Smooth muscle cell of the brain vasculature (primary cell): ENCODE results near the gene SMCO2.
"Not testable (repeated sequence)": the region's sequence is repeated elsewhere in the genome, so short reads cannot be mapped to it uniquely, and the experiment has no call there.

Experiments
- DNase-seq: peaks from one replicate; pipeline ENCODE4 v3.0.0-alpha.2; 2012; ENCODE audit warnings: low read depth, low spot score

Gene SMCO2

GRCh38 chr12:27524839-27525753 is 78.6 kb downstream of the SMCO2 start:
- DNase-seq = no peak

- DNase-seq = no peak
Observed at GRCh38 chr12:27527512-27527911, 81.0 kb downstream of the SMCO2 start.

DNA sequence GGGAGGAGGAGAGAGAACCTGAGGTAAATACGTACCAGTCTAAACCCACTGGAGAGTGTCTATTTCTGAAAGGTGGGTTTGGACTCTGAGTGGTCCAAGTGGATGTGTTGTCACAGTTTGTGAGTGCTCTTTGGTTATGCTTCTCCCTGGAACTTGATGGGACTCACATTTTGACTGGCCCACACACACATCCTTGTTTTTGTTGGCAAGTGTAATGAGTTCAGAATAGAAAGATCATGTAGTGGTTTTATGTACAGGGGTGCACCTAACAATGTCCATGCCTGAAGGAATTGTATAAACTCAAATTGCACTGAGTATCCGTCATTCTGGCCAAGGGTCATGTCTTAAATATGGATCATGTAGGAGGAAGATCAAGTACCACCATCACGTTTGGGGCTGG is 82.3 kb downstream of the SMCO2 start:
- DNase-seq = no peak

DNA sequence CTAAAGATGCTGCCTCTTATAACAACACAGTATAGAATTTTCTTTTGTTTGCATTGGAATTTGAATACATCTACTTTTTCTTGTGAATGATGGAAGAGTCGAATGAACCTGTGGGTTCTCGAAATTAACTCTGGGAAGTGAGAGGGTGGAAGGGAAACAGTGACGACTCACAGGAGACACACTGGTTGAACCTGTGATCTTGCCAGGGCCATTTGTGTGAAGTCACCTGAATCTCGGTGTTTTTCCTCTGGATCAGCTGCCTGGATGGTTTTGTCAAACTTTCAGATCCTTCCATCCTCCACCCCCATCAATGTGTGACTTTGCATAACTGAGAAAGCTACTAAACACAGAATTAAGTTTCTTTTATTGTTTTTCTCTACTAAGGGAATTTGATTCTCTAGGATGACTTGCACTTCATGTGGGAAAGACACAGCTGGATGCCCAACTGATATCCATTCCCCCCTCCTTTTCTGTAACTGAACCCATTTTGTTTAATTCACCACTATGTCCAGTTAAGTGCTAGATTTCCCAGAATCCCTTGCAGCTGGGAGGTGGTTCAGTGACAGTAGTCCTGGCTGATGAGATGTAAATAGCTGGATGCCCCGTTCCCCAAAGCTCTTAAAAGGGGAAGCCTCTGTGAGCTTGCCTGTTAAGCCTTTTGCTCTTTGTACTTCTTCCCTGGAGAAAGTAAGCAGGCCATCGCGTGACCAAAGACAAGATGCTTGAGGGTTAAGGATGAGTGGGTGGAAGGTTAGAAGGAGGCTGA is 83.8 kb downstream of the SMCO2 start:
- no peak for DNase-seq

DNA sequence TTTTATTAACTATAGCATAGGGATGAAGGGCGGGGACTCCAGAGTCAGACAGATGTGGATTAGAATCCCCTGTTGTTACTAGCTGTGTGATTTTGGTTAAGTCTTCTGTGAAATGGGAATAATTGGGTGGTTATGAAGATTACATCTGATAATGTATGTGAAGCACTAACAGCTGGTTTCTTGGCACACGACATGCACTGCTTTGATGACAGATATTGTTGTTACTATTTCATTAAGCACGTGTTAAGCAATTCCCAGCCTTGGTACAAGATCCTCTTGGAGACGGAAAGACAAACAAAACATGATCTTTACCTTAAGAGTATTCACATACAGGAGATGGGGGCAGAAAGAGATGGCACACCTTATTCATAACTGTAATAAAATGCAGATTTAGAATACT is 85.4 kb downstream of the SMCO2 start:
- no peak for DNase-seq

DNA sequence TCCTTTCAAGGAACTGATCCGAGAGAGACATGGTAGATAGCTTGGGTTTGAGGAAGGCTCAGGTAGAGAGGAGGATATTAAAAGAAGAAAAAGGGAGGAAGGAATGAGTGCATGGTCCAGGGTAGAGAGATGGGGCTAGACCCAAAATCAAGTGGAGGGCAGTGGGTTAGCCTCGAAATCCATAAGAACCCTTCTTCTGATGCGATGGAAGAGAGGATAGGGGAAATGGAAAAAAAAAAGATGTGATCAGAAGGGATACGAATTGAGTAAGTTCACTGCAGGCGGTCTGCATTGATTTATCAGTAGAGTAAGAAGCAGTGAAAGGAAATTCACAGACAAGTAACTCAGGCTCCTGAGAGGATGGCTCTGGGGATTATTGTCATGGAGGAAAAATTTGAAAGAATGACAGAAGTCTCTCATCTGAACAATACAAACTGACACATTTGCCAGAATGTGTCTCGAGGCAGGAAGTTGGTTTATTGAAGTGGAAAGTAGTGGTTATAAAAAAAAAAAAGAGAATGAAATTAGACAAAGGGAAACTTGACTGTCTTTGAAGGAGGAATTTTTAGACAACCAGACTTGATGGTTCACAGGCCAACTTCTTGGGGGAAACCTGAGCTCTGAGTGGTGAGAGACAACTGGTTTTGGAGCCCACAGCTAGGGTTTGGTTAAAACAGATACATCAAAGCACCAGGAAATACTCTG is 87.7 kb downstream of the SMCO2 start:
- DNase-seq = no peak

DNA sequence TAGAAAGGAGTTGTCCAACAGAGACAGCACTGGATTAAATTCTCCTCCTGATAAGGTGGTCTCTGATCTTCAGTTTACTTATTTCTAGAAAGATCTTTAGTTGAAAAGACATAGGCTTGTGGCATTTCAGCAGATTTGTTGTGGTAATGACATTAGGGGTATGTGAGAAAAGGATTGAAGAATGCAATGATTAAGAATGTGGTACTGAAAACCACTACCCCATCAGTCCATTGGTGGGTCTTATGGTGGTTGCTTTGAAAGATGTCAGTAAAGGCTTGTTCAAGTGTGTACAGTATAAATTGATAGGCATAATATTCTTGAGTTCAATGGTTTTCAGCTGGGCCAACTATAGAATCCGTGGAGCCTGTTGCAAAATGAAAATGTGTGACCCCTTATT is 88.2 kb downstream of the SMCO2 start:
- no peak for DNase-seq

DNA sequence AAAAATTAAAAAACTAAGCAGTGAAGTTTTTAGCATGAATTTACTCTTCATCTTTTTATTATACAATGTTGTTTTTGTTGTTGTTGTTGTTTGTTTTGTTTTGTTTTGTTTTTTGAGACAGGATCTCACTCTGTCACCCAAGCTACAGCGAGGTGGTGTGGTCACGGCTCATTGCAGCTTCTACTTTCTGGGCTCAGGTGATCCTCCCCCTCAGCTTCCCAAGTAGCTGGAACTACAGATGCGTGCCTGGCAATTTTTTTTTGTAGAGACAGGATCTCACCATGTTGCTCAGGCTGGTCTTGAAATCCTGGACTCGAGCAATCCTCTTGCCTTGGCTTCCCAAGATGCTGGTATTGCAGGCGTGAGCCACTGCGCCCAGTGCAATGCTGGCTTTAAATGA is 88.8 kb downstream of the SMCO2 start:
- no peak for DNase-seq

DNA sequence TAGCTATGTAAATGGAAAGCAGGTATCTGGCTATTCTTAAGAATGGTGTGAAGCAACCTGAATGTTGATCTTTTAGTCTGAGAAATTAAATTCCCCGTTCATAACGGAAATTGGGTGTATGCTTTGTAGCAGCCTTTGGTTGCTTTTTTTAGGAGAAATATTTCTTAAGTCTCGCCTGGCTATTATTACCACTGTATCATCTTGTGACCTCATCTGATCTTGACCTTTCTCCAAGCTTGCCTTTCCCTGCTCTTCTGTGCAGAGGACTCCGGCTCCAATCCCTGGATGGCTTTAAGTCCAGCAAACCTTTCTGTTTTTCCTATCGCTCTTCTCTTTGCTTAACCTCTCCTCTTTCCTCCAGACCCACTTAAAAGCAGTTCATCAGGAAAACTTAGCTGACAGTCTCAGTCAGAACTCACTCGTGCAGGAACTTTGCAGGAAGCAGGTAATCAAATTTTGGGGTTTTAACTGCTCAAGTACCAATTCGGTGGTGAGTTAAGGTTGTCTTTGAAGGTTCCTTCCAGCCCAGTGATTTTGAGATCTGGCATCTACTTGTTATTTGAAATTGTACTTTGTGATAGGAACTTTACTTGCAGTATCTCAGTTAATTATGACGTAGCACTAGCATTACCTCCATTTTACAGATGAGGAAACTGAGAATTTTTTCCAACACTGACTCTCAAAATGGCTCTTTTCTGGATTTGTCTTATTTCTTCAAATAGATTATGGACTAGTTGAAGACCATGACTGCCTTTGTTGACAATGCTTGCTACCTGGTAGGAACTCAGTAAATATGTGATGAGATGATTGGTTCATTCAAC is 91.5 kb downstream of the SMCO2 start:
- DNase-seq = no peak

GRCh38 chr12:27539191-27539631 is 92.7 kb downstream of the SMCO2 start:
- no peak for DNase-seq

- no peak for DNase-seq
Observed at GRCh38 chr12:27541031-27541719, 94.6 kb downstream of the SMCO2 start.

DNA sequence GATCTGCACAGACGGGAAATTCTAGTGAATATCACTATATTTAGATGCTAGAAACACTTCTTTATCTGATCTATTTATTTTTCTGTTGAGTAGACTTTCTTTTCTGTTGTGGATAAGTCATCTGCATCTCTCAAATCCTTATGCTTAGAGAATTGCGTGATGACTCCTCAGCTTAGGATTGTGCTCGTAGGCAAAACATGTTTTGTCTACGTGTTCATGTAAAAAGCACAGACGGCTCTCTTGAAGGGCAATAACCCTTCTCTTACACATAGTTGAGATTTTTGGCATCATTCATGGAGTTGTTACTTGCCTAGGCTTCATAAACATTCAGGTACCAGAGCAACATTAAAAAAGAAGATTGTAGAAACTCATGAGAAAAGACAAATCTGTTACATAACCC is 96.1 kb downstream of the SMCO2 start:
- DNase-seq = no peak

GRCh38 chr12:27544858-27545257 is 98.3 kb downstream of the SMCO2 start:
- not testable (repeated sequence) for DNase-seq

DNA sequence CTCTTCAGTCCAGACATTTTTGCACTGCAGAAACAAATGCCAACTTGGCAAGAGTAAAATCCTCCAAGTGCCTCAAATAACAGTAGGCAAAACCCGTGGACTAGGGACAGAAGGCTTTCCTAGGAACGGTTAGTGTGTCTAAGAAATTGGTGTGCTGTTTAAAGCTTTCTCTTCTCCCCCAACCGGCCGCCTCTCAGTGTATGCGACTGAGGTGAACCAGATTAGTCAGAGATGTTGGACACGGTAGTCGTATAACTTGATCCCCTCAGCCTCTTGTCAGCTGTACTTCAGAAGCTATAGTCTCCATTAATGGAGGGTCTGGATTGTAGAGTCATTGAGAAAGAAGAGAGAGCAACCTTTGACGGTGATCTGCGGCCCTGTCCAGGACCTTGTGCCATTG is 99.1 kb downstream of the SMCO2 start:
- no peak for DNase-seq

GRCh38 chr12:27547592-27547991 is 101.1 kb downstream of the SMCO2 start:
- no peak for DNase-seq

GRCh38 chr12:27548301-27549199 is 102.0 kb downstream of the SMCO2 start:
- no peak for DNase-seq

- DNase-seq = no peak
Observed at GRCh38 chr12:27549236-27549800, 102.8 kb downstream of the SMCO2 start.

DNA sequence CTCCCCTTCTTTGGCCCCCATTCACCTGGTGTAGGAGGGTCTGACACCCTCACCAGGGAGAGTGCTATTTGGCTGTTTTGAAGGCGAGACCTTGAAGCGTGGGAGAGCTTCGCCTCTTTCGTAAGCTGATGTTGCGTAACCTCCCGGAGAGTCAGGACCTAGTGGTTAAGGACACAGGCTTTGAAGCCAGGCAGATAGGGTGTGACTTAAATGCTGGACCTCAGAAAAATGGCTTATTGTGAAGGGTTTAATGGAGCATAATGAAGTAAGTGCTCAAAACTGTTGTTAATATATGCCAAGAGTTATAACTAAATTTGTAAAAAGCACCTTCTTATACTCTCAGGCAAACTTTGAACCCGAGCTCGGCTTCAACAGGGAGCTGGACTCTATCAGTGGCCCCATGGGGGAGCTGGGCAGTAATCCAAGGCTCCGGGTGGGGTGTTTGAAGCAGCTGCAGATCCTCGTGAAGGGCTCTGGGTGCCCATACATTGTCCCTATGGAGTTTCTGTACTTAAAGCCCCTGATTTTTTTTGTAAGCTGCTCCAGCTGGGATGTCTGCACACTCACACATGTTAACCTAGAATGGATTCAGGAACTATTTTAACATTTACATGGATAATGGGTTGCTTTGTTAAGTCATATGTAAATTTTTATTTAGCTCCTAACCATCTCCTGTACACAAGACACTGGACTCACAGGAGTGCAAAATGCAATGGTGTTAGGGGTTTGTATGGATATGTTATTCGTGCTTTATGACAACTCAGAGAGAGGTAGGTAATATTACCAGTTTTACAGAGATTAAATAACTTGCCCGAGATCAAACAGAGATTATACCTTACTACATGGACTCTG is 103.5 kb downstream of the SMCO2 start:
- DNase-seq = peak; percentile 84

DNA sequence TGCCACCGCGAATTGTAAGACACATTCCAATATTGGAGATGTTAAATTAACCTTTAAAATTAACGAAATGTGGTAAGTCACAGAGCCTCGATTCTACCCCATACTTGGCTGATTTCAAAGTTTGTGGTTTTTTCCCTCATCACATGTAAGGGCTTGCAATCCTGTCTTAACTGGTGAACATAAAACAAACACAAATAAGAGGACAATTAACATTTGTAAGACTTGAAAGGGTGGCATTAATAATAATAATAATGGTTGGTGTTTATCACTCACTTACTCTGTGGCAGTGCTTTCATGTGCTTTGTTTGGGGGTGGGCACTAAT is 104.1 kb downstream of the SMCO2 start:
- DNase-seq = no peak
